Endothelial cell of umbilical vein (primary cell): Measurements from ENCODE around the gene ZNF385C. TPM values are rescaled to one million over a fixed set of nuclear protein-coding genes. Genes with fewer than 3 reads are reported as not detected.

ENCODE experiments used
- BruUV-seq: library from RNA; stranded (reverse); fragments of 400-500 nt; replicated peaks from 2 replicates; lab custom pipeline; 2021; lab: Mats Ljungman, UMichigan
- CTCF ChIA-PET: fragments of 300-600, 350-600 bp; sonication (Branson Sonifier 250); formaldehyde crosslinking; loops from one replicate; lab custom pipeline; 2021; ENCODE audit warnings: antibody characterized with exemption, inconsistent platforms; lab: Charles Lee
- POLR2A ChIA-PET: fragments of 300-600, 350-600 bp; sonication (Branson Sonifier 250); formaldehyde crosslinking; loops from one replicate; lab custom pipeline; 2021; ENCODE audit warnings: antibody characterized with exemption, inconsistent platforms; lab: Charles Lee
- DNase-seq: peaks from one replicate; pipeline ENCODE4 v3.0.0-alpha.2; 2011; ENCODE audit warnings: low read depth, low spot score
- FAIRE-seq: peaks from 2 replicates; lab custom pipeline; 2011; peaks lifted over from hg19 to GRCh38; lab: Jason Lieb, UNC
- H2AFZ ChIP-seq: 2 replicates; pipeline ENCODE4 v1.6.0; 2012; ENCODE audit warnings: low read depth, low read length, control low read depth, inconsistent platforms
- H3K27ac ChIP-seq: 2 replicates; pipeline ENCODE4 v1.5.1; 2011; ENCODE audit warnings: low read depth, mild to moderate bottlenecking, control low read depth, low read length, moderate library complexity; ENCODE audit not compliant: insufficient read depth
- H3K27me3 ChIP-seq, 2 experiments: 2 replicates each; pipeline versions ENCODE4 v1.6.0 to v1.6.1; 2011; ENCODE audit warnings: low read length in 2 of 2, mixed read lengths in 1 of 2; ENCODE audit not compliant: control insufficient read depth in 2 of 2, insufficient read depth in 2 of 2
- H3K36me3 ChIP-seq, 2 experiments: 2 replicates in 1 of 2; 3 replicates in 1 of 2; pipeline ENCODE4 v1.5.1; 2011; ENCODE audit warnings: low read length in 2 of 2, mild to moderate bottlenecking in 1 of 2, moderate library complexity in 1 of 2; ENCODE audit not compliant: control insufficient read depth in 2 of 2, insufficient read depth in 2 of 2; ENCODE audit errors: extremely low read depth in 1 of 2
- H3K4me1 ChIP-seq: 3 replicates; pipeline ENCODE4 v1.5.1; 2011; ENCODE audit warnings: mild to moderate bottlenecking, low read length; ENCODE audit not compliant: control insufficient read depth, insufficient read depth; ENCODE audit errors: extremely low read depth
- H3K4me2 ChIP-seq: 2 replicates; pipeline ENCODE4 v1.6.1; 2011; ENCODE audit warnings: low read length, control low read depth, mixed read lengths; ENCODE audit not compliant: insufficient read depth
- H3K4me3 ChIP-seq, 3 experiments: fragments of 200-600 bp in 1 of 3; sonication (generic), shearing (Covaris generic) in 1 of 3; replicated peaks in 1 of 3; 2 replicates each; pipeline ENCODE4 v1.5.1; 2011 to 2016; ENCODE audit warnings: control low read depth in 3 of 3, low read length in 3 of 3, mild to moderate bottlenecking in 2 of 3, inconsistent platforms in 1 of 3, low read depth in 1 of 3, moderate library complexity in 1 of 3; ENCODE audit not compliant: insufficient read depth in 1 of 3
- H3K79me2 ChIP-seq: 2 replicates; pipeline ENCODE4 v1.6.0; 2012; ENCODE audit warnings: low read length, inconsistent platforms; ENCODE audit not compliant: control insufficient read depth, insufficient read depth
- H3K9ac ChIP-seq: replicated peaks from 2 replicates; pipeline ENCODE3; 2011; ENCODE audit warnings: low read length, control low read depth; ENCODE audit not compliant: insufficient read depth; ENCODE audit errors: extremely low read depth
- H3K9me1 ChIP-seq: replicated peaks from 3 replicates; pipeline ENCODE4 v1.6.0; 2011; ENCODE audit warnings: mild to moderate bottlenecking, low read length; ENCODE audit not compliant: control insufficient read depth, insufficient read depth; ENCODE audit errors: extremely low read depth
- H3K9me3 ChIP-seq: replicated peaks from 2 replicates; pipeline ENCODE4 v1.5.1; 2012; ENCODE audit warnings: low read length, inconsistent platforms; ENCODE audit not compliant: control insufficient read depth, insufficient read depth
- H4K20me1 ChIP-seq: replicated peaks from 2 replicates; pipeline ENCODE3; 2011; ENCODE audit warnings: mild to moderate bottlenecking, low read length; ENCODE audit not compliant: control insufficient read depth, insufficient read depth; ENCODE audit errors: extremely low read depth
- EZH2 ChIP-seq: IDR thresholded peaks from 2 replicates; pipeline ENCODE4 v1.6.1; 2012; ENCODE audit warnings: borderline replicate concordance, low read depth, mild to moderate bottlenecking, moderate library complexity, low read length, inconsistent platforms; ENCODE audit not compliant: severe bottlenecking
- FOS ChIP-seq: IDR thresholded peaks from 2 replicates; pipeline ENCODE4 v1.6.1; 2011; ENCODE audit warnings: mild to moderate bottlenecking, low read length, moderate library complexity, borderline replicate concordance; ENCODE audit not compliant: insufficient read depth
- GATA2 ChIP-seq: IDR thresholded peaks from 2 replicates; pipeline ENCODE4 v1.7.0; 2011; ENCODE audit warnings: low read depth, mild to moderate bottlenecking, moderate library complexity, mixed read lengths, low read length; ENCODE audit not compliant: insufficient read length, insufficient read depth
- JUN ChIP-seq: IDR thresholded peaks from 2 replicates; pipeline ENCODE4 v1.6.1; 2011; ENCODE audit warnings: borderline replicate concordance, low read depth; ENCODE audit not compliant: insufficient read length, insufficient read depth
- MAX ChIP-seq: IDR thresholded peaks from 2 replicates; pipeline ENCODE4 v1.6.1; 2011; ENCODE audit not compliant: insufficient read depth, insufficient read length
- MYC ChIP-seq: IDR thresholded peaks from one replicate; pipeline ENCODE4 v1.6.1; 2011; ENCODE audit warnings: mild to moderate bottlenecking, low read depth, low read length
- POLR2A ChIP-seq: IDR thresholded peaks from 2 replicates; pipeline ENCODE4 v1.6.1; 2012; ENCODE audit warnings: low read depth, mild to moderate bottlenecking, control low read depth, low read length
- POLR2AphosphoS5 ChIP-seq: IDR thresholded peaks from 2 replicates; pipeline ENCODE4 v1.6.1; 2012; ENCODE audit warnings: low read depth, mild to moderate bottlenecking, control low read depth, low read length, moderate library complexity; ENCODE audit not compliant: insufficient read depth
- dilution Hi-C: fragments of 300-500 bp; cut with MboI; formaldehyde crosslinking; loops from one replicate; pipeline ENCODE4 v1.15.0; 2019; ENCODE audit warnings: low sequenced_read_pairs; ENCODE audit not compliant: extremely low pct_ligation_motif_present
- intact Hi-C: fragments of 100-400 bp; cut with micrococcal nuclease; formaldehyde crosslinking; loops from one replicate; pipeline ENCODE4 v1.10.0; 2022
- polyA plus RNA-seq, 4 experiments: library from polyadenylated mRNA; depleted of rRNA in 3 of 4; stranded (reverse) in 3 of 4; unstranded in 1 of 4; fragments of >200 nt; gene quantifications; 2 replicates each; pipeline versions ENCODE4 v1.2.1 to v1.2.3, GENCODE V29; 2011 to 2012; ENCODE audit warnings: missing spikeins in 1 of 4
- total RNA-seq: library from RNA; stranded (reverse); gene quantifications from 2 replicates; pipeline ENCODE4 v1.2.3, GENCODE V29; 2021
- TF ChIP-seq, protein P1 (sequence below), 2 donors: IDR thresholded peaks; 1 replicate in 1 of 2; 2 replicates in 1 of 2; pipeline ENCODE4 v1.5.1; 2011; ENCODE audit warnings: low read length in 2 of 2, mild to moderate bottlenecking in 2 of 2, moderate library complexity in 2 of 2, control low read depth in 1 of 2, inconsistent platforms in 1 of 2, low read depth in 1 of 2; ENCODE audit not compliant: insufficient read depth in 1 of 2; ENCODE audit errors: extremely low read depth in 1 of 2

Gene ZNF385C
- total and polyA plus RNA-seq, 2 donors (not counting 3 experiments of a cell fraction or from before 2014, with no cell fraction given), result 0.07 TPM; not detected in 1

DNA sequence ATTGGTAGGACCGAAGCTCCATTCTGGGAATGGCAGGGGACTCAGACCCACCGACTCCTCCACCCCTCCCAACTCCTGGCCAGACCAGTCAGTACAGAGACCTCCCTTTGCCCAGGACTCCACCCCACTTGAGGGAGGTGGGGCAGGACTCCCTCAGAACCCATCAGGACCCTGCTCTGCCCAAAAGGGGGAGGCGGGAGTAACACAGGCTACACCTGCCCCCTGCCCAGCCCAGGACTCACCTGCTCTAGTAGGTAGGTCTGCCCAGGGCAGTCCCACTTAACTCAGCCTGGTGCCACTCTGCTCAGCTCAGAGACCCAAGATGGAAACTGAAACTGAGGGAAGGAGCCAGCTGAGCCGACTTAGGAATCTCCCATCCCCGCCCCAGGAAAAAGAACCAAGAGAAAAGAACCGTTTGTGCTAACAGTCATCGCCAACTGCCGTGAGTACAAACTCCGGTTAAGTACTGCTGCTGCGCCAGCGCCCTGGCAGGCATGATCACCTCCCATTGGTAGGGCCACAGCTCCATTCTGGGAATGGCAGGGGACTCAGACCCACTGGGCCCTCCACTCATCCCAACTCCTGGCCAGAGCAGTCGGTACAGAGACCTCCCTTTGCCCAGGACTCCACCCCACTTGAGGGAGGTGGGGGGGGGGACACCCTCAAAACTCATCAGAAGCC is 13.7 kb upstream of the ZNF385C start:
- intact Hi-C loops, result loop anchor here (1.0 kb wide), 1 partner anchor 88 kb away; no protein-coding TSS in a partner anchor
- CTCF ChIA-PET, result interaction anchor here (0.8 to 2.2 kb wide), 8 partner anchors 11 to 149 kb away, joined by 3 to 10 read pairs (median 4); partner anchors contain the start of gene NKIRAS2
- TSS peak; percentile 6 for BruUV-seq

More for the DNA sequence above, 13.7 kb upstream of the ZNF385C start:
- POLR2A ChIA-PET, result interaction anchor here (0.6 to 1.7 kb wide), 3 partner anchors 8 to 41 kb away, joined by 4 to 9 read pairs (median 5); no protein-coding TSS in a partner anchor
- Histone ChIP-seq H3K9me1 (no peaks in the 10 kb centered on the region), H3K36me3 (no peaks in the 10 kb centered on the region), H3K4me3 (peak overlapping the region in 2 of 3 experiments; percentile 29 to 31), H4K20me1 (no peaks in the 10 kb centered on the region), H3K9ac (peak overlapping the region; percentile 23), H3K27ac (peak overlapping the region; percentile 5), H3K27me3 (no peaks in the 10 kb centered on the region), H2AFZ (peak overlapping the region; percentile 66), H3K9me3 (no peaks in the 10 kb centered on the region), H3K4me1 (peaks cover 9% of the 10 kb centered on the region), H3K4me2 (peak overlapping the region; percentile 53), H3K79me2 (no peaks in the 10 kb centered on the region)
- FAIRE-seq (no peak), DNase-seq (peak; percentile 51)
- dilution Hi-C loops, result loop anchor here (25.0 kb wide), 1 partner anchor 150 kb away; the partner anchor contains the start of gene CNP
- TF ChIP-seq MYC, result no peak
- TF ChIP-seq POLR2A, result no peak
- TF ChIP-seq, protein P1, sequence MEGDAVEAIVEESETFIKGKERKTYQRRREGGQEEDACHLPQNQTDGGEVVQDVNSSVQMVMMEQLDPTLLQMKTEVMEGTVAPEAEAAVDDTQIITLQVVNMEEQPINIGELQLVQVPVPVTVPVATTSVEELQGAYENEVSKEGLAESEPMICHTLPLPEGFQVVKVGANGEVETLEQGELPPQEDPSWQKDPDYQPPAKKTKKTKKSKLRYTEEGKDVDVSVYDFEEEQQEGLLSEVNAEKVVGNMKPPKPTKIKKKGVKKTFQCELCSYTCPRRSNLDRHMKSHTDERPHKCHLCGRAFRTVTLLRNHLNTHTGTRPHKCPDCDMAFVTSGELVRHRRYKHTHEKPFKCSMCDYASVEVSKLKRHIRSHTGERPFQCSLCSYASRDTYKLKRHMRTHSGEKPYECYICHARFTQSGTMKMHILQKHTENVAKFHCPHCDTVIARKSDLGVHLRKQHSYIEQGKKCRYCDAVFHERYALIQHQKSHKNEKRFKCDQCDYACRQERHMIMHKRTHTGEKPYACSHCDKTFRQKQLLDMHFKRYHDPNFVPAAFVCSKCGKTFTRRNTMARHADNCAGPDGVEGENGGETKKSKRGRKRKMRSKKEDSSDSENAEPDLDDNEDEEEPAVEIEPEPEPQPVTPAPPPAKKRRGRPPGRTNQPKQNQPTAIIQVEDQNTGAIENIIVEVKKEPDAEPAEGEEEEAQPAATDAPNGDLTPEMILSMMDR (IDR thresholded peaks at IDR 0.05; ENCODE audit: extremely low read depth in 1 of 2, insufficient read depth in 1 of 2, low read depth in 1 of 2, low read length in 2 of 2), result no peak
- no peak for TF ChIP-seq MAX
- no peak for TF ChIP-seq JUN
- TF ChIP-seq GATA2, result no peak
- no peak for TF ChIP-seq FOS
- no peak for TF ChIP-seq POLR2AphosphoS5
- no peak for TF ChIP-seq EZH2
